ENCODE data around the gene AKAP6.

DNA sequence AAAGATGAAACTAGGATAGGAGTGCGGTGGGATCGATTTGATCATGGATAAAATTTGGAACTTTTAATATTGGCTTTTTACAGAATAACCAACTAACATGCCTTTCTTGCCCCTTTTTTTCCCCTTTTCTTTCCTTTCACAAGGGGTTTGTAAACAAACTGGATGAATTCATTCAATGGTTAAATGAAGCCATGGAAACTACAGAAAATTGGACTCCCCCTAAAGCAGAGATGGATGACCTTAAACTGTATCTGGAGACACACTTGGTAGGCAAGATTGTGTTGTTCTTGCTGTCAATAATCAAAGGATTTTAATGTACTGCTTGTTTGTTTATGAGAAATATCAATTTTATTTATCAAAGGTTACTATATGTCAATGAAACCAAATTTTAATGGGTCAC, 247.9 kb downstream of the AKAP6 start:
- TF ChIP-seq, protein P1, sequence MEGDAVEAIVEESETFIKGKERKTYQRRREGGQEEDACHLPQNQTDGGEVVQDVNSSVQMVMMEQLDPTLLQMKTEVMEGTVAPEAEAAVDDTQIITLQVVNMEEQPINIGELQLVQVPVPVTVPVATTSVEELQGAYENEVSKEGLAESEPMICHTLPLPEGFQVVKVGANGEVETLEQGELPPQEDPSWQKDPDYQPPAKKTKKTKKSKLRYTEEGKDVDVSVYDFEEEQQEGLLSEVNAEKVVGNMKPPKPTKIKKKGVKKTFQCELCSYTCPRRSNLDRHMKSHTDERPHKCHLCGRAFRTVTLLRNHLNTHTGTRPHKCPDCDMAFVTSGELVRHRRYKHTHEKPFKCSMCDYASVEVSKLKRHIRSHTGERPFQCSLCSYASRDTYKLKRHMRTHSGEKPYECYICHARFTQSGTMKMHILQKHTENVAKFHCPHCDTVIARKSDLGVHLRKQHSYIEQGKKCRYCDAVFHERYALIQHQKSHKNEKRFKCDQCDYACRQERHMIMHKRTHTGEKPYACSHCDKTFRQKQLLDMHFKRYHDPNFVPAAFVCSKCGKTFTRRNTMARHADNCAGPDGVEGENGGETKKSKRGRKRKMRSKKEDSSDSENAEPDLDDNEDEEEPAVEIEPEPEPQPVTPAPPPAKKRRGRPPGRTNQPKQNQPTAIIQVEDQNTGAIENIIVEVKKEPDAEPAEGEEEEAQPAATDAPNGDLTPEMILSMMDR (conservative IDR thresholded peaks at IDR 0.05; ENCODE audit: low read depth in 2 of 2) = no peak
- TF ChIP-seq EZH2 (IDR thresholded peaks at IDR 0.05; ENCODE audit: low read depth, unreplicated experiment) (no peak), ZNF331 (CRISPR knock-in tag; IDR thresholded peaks at IDR 0.05; ENCODE audit: low read depth) (no peak), STAT1 (IDR thresholded peaks at IDR 0.05; ENCODE audit: unreplicated experiment) (no peak), EZH2phosphoT487 (IDR thresholded peaks at IDR 0.05; ENCODE audit: unreplicated experiment) (no peak), POLR2AphosphoS5 (IDR thresholded peaks at IDR 0.05; ENCODE audit: low read depth) (no peak), CREB1 (CRISPR knock-in tag; IDR thresholded peaks at IDR 0.05; ENCODE audit: low read depth) (no peak), JUNB (IDR thresholded peaks at IDR 0.05; ENCODE audit: unreplicated experiment) (no peak), NANOG (IDR thresholded peaks at IDR 0.05; ENCODE audit: borderline replicate concordance) (no peak)
- TF ChIP-seq, protein P2, sequence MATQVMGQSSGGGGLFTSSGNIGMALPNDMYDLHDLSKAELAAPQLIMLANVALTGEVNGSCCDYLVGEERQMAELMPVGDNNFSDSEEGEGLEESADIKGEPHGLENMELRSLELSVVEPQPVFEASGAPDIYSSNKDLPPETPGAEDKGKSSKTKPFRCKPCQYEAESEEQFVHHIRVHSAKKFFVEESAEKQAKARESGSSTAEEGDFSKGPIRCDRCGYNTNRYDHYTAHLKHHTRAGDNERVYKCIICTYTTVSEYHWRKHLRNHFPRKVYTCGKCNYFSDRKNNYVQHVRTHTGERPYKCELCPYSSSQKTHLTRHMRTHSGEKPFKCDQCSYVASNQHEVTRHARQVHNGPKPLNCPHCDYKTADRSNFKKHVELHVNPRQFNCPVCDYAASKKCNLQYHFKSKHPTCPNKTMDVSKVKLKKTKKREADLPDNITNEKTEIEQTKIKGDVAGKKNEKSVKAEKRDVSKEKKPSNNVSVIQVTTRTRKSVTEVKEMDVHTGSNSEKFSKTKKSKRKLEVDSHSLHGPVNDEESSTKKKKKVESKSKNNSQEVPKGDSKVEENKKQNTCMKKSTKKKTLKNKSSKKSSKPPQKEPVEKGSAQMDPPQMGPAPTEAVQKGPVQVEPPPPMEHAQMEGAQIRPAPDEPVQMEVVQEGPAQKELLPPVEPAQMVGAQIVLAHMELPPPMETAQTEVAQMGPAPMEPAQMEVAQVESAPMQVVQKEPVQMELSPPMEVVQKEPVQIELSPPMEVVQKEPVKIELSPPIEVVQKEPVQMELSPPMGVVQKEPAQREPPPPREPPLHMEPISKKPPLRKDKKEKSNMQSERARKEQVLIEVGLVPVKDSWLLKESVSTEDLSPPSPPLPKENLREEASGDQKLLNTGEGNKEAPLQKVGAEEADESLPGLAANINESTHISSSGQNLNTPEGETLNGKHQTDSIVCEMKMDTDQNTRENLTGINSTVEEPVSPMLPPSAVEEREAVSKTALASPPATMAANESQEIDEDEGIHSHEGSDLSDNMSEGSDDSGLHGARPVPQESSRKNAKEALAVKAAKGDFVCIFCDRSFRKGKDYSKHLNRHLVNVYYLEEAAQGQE (IDR thresholded peaks at IDR 0.05; ENCODE audit: unreplicated experiment) = no peak
- TF ChIP-seq, protein P3, sequence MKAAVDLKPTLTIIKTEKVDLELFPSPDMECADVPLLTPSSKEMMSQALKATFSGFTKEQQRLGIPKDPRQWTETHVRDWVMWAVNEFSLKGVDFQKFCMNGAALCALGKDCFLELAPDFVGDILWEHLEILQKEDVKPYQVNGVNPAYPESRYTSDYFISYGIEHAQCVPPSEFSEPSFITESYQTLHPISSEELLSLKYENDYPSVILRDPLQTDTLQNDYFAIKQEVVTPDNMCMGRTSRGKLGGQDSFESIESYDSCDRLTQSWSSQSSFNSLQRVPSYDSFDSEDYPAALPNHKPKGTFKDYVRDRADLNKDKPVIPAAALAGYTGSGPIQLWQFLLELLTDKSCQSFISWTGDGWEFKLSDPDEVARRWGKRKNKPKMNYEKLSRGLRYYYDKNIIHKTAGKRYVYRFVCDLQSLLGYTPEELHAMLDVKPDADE (IDR thresholded peaks at IDR 0.05) = no peak

Data from GM23338 (cell line).